ENCODE measurements around the gene FABP2.
"Not testable (repeated sequence)": the region's sequence is repeated elsewhere in the genome, so short reads cannot be mapped to it uniquely, and the experiment has no call there.

FABP2 gene

DNA sequence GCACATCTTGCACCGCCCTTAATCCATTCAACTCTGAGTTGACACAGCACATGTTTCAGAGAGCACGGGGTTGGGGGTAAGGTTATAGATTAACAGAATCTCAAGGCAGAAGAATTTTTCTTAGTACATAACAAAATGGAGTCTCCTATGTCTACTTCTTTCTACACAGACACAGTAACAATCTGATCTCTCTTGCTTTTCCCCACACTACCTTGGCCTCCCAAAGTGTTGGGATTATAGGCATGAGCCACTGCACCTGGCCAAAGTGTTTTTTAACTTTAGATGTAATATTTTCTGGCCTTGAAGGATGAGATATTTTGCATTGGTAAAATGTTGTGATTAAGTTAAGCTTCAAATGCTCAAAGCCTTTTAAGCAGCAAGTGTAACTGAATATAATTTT lies 21.4 kb upstream of the FABP2 start:
- H3K4me1 ChIP-seq (ENCODE audit: control insufficient read depth, insufficient read depth, low read depth, low read length); H3K4ac ChIP-seq (ENCODE audit: low read depth in 1 of 2, low read length in 2 of 2): not testable (repeated sequence)
- no CpG with 5 or more reads among the region's 2 CpGs for WGBS

GRCh38 chr4:119339895-119340294 lies 18.0 kb upstream of the FABP2 start:
- not testable (repeated sequence) for H3K9ac ChIP-seq (ENCODE audit: low read length); H3K4me3 ChIP-seq (ENCODE audit: insufficient read depth in 1 of 2, low read depth in 1 of 2, low read length in 2 of 2); H3K9me3 ChIP-seq (ENCODE audit: control insufficient read depth, low read length); H2AK5ac ChIP-seq (ENCODE audit: low read length, severe bottlenecking); H2BK120ac ChIP-seq (ENCODE audit: low read depth, low read length); H2BK5ac ChIP-seq (ENCODE audit: low read depth, low read length, poor library complexity, severe bottlenecking); H2BK15ac ChIP-seq (ENCODE audit: low read depth, poor library complexity, severe bottlenecking); H3K4me2 ChIP-seq (ENCODE audit: low read length, poor library complexity, severe bottlenecking); H3K36me3 ChIP-seq (ENCODE audit: control insufficient read depth in 1 of 2, insufficient read depth in 2 of 2, low read depth in 1 of 2, low read length in 2 of 2); H3K4ac ChIP-seq (ENCODE audit: low read depth in 1 of 2, low read length in 2 of 2); H3K23ac ChIP-seq (ENCODE audit: low read length in 2 of 2); H3K4me1 ChIP-seq (ENCODE audit: control insufficient read depth, insufficient read depth, low read depth, low read length); H2AFZ ChIP-seq (ENCODE audit: low read depth, low read length); H3K79me1 ChIP-seq (replicated peaks; ENCODE audit: low read length, poor library complexity, severe bottlenecking); H3K27me3 ChIP-seq (ENCODE audit: control insufficient read depth in 1 of 2, insufficient read depth in 1 of 2, low read length in 2 of 2); H2BK12ac ChIP-seq (ENCODE audit: low read length in 2 of 2); DNase-seq; H4K8ac ChIP-seq (ENCODE audit: low read length); H3K27ac ChIP-seq (ENCODE audit: low read length, poor library complexity, severe bottlenecking); H3K14ac ChIP-seq (ENCODE audit: low read length in 2 of 2); H4K91ac ChIP-seq (ENCODE audit: low read length); H3K18ac ChIP-seq (ENCODE audit: low read depth in 1 of 2, low read length in 2 of 2)

More for the DNA sequence above, 21.4 kb upstream of the FABP2 start:
- H2AFZ ChIP-seq (ENCODE audit: low read depth, low read length); H3K36me3 ChIP-seq (ENCODE audit: control insufficient read depth in 1 of 2, insufficient read depth in 2 of 2, low read depth in 1 of 2, low read length in 2 of 2); H2BK15ac ChIP-seq (ENCODE audit: low read depth, poor library complexity, severe bottlenecking); H3K27me3 ChIP-seq (ENCODE audit: control insufficient read depth in 1 of 2, insufficient read depth in 1 of 2, low read length in 2 of 2); H3K14ac ChIP-seq (ENCODE audit: low read length in 2 of 2); H3K79me1 ChIP-seq (replicated peaks; ENCODE audit: low read length, poor library complexity, severe bottlenecking); DNase-seq; H4K8ac ChIP-seq (ENCODE audit: low read length); H2AK5ac ChIP-seq (ENCODE audit: low read length, severe bottlenecking); H3K18ac ChIP-seq (ENCODE audit: low read depth in 1 of 2, low read length in 2 of 2); H3K4me2 ChIP-seq (ENCODE audit: low read length, poor library complexity, severe bottlenecking); H3K9ac ChIP-seq (ENCODE audit: low read length); H2BK12ac ChIP-seq (ENCODE audit: low read length in 2 of 2); H3K23ac ChIP-seq (ENCODE audit: low read length in 2 of 2); H2BK120ac ChIP-seq (ENCODE audit: low read depth, low read length); H3K9me3 ChIP-seq (ENCODE audit: control insufficient read depth, low read length); H3K4me3 ChIP-seq (ENCODE audit: insufficient read depth in 1 of 2, low read depth in 1 of 2, low read length in 2 of 2); H3K27ac ChIP-seq (ENCODE audit: low read length, poor library complexity, severe bottlenecking); H4K91ac ChIP-seq (ENCODE audit: low read length); H2BK5ac ChIP-seq (ENCODE audit: low read depth, low read length, poor library complexity, severe bottlenecking): not testable (repeated sequence)

DNA sequence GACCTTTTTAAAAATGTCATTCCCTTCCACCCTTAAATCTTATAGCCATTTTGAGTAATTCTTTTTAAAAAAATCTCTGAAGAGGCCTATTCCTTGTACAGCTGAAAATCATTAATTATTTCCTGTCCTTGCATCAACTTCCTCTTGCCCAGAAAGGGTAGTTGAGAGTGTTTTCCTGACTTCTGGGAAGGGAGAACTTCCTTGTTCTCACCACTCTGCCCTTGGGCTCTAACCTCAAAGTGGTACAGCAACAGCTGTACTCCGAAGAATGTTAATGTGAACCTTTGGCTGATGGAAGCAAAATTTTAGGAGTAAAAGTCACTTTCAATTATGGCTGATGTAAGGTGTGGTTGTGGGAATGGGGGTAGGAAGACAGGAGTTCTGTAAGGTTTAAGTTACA lies 15.1 kb upstream of the FABP2 start:
- Histone ChIP-seq H3K27me3 (ENCODE audit: control insufficient read depth in 1 of 2, insufficient read depth in 1 of 2, low read length in 2 of 2) (no peaks in the 10 kb centered on the region), H3K27ac (ENCODE audit: low read length, poor library complexity, severe bottlenecking) (no peak overlapping the region), H3K79me1 (replicated peaks; ENCODE audit: low read length, poor library complexity, severe bottlenecking) (no peaks in the 10 kb centered on the region), H3K9me3 (ENCODE audit: control insufficient read depth, low read length) (no peaks in the 10 kb centered on the region), H4K8ac (ENCODE audit: low read length) (no peak overlapping the region), H2BK120ac (ENCODE audit: low read depth, low read length) (no peak overlapping the region), H3K4ac (ENCODE audit: low read depth in 1 of 2, low read length in 2 of 2) (no peak overlapping the region), H3K4me2 (ENCODE audit: low read length, poor library complexity, severe bottlenecking) (no peak overlapping the region), H3K4me3 (ENCODE audit: insufficient read depth in 1 of 2, low read depth in 1 of 2, low read length in 2 of 2) (no peak overlapping the region), H3K9ac (ENCODE audit: low read length) (no peak overlapping the region), H3K14ac (ENCODE audit: low read length in 2 of 2) (no peak overlapping the region), H2AFZ (ENCODE audit: low read depth, low read length) (no peak overlapping the region), H2BK12ac (ENCODE audit: low read length in 2 of 2) (no peak overlapping the region), H2BK5ac (ENCODE audit: low read depth, low read length, poor library complexity, severe bottlenecking) (no peak overlapping the region), H2AK5ac (ENCODE audit: low read length, severe bottlenecking) (no peak overlapping the region), H3K23ac (ENCODE audit: low read length in 2 of 2) (no peak overlapping the region), H3K4me1 (ENCODE audit: control insufficient read depth, insufficient read depth, low read depth, low read length) (no peaks in the 10 kb centered on the region), H3K18ac (ENCODE audit: low read depth in 1 of 2, low read length in 2 of 2) (no peak overlapping the region), H3K36me3 (ENCODE audit: control insufficient read depth in 1 of 2, insufficient read depth in 2 of 2, low read depth in 1 of 2, low read length in 2 of 2) (no peaks in the 10 kb centered on the region), H2BK15ac (ENCODE audit: low read depth, poor library complexity, severe bottlenecking) (no peak overlapping the region), H4K91ac (ENCODE audit: low read length) (no peak overlapping the region)
- DNase-seq = no peak
- WGBS = 70% methylated on average over 1 of the region's 1 CpG

- H2BK5ac ChIP-seq (ENCODE audit: low read depth, low read length, poor library complexity, severe bottlenecking); H2AFZ ChIP-seq (ENCODE audit: low read depth, low read length); H3K4me1 ChIP-seq (ENCODE audit: control insufficient read depth, insufficient read depth, low read depth, low read length); H2BK12ac ChIP-seq (ENCODE audit: low read length in 2 of 2); H2BK120ac ChIP-seq (ENCODE audit: low read depth, low read length); H2AK5ac ChIP-seq (ENCODE audit: low read length, severe bottlenecking); H3K23ac ChIP-seq (ENCODE audit: low read length in 2 of 2); H3K4me2 ChIP-seq (ENCODE audit: low read length, poor library complexity, severe bottlenecking); H3K4me3 ChIP-seq (ENCODE audit: insufficient read depth in 1 of 2, low read depth in 1 of 2, low read length in 2 of 2); DNase-seq; H3K9me3 ChIP-seq (ENCODE audit: control insufficient read depth, low read length); H3K27ac ChIP-seq (ENCODE audit: low read length, poor library complexity, severe bottlenecking); H3K18ac ChIP-seq (ENCODE audit: low read depth in 1 of 2, low read length in 2 of 2); H3K36me3 ChIP-seq (ENCODE audit: control insufficient read depth in 1 of 2, insufficient read depth in 2 of 2, low read depth in 1 of 2, low read length in 2 of 2); H3K14ac ChIP-seq (ENCODE audit: low read length in 2 of 2); H2BK15ac ChIP-seq (ENCODE audit: low read depth, poor library complexity, severe bottlenecking); H4K8ac ChIP-seq (ENCODE audit: low read length); H4K91ac ChIP-seq (ENCODE audit: low read length); H3K79me1 ChIP-seq (replicated peaks; ENCODE audit: low read length, poor library complexity, severe bottlenecking); H3K9ac ChIP-seq (ENCODE audit: low read length); H3K27me3 ChIP-seq (ENCODE audit: control insufficient read depth in 1 of 2, insufficient read depth in 1 of 2, low read length in 2 of 2); H3K4ac ChIP-seq (ENCODE audit: low read depth in 1 of 2, low read length in 2 of 2): not testable (repeated sequence)
- 80% methylated on average over 1 of the region's 4 CpGs for WGBS
Observed at GRCh38 chr4:119336332-119336979, 14.5 kb upstream of the FABP2 start.
